GM21576 (cell line): ENCODE results near the gene SYT3.
"Not testable (repeated sequence)": the region's sequence is repeated elsewhere in the genome, so short reads cannot be mapped to it uniquely, and the experiment has no call there.

ENCODE experiments used
- ATAC-seq: cut with Tn5 transposase; IDR thresholded peaks from one replicate; pipeline ENCODE4 v1.9.1; 2021; ENCODE audit warnings: mild to moderate bottlenecking, moderate library complexity; ENCODE audit not compliant: unreplicated experiment

SYT3 gene

DNA sequence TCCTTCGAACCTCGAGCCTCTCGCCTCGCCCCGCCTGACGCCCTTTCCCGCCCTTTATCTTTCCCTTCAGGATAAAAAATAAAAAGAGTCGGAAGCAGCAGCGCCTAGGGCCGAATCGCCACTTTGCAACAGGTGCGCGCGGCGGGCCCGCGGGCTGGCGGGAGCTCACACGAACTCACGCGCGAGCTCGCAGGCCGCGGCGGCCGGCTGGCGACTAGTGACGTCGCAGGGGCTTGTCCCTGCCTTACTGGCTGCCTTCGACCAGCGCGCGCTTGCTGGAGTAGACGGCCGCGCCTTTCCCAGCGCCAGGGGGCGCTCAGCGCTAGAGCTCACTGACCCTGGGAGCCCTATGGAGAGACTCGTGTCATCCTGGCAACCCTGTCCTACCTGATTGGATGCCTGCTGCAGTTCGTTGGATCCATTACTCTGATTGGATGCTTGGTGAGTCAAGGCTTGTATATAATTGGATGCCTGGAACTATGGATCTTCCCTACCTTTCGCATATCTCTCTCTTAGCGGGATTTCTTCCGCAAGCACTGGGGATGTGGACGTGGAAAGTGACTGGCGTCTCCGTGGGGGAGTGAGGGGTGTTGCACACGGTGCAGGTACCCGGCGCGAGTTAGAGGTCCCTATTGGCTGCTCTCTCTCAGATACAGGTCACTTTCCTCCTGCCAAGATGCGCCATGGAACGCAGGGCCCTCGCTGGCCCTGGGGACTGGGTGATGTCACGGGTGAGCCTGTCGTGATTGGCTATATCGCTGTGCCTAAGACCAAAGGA, 33.4 kb downstream of the SYT3 start:
- not testable (repeated sequence) for ATAC-seq

DNA sequence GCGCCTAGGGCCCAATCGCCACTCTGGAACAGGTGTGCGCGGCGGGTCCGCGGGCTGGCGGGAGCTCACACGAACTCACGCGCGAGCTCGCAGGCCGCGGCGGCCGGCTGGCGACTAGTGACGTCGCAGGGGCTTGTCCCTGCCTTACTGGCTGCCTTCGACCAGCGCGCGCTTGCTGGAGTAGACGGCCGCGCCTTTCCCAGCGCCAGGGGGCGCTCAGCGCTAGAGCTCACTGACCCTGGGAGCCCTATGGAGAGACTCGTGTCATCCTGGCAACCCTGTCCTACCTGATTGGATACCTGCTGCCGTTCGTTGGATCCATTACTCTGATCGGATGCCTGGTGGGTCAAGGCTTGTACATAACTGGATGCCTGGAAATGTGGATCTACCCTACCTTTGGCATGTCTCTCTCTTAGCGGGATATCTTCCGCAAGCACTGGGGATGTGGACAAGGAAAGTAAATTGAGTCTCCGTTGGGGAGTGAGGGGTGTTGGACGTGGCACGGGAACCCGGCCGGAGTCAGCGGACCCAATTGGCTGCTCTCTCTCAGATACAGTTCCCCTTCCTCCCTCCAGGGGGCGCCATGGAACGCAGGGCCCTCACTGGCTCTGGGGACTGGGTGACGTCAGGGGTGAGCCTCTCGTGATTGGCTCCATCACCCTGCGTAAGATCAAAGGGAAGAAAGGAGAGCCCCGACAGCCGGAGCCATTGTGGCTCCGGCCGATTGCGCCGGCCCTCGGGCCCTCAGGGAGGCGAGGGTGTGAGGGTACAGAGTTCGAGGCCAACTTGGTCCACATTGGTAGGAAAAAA, 35.2 kb downstream of the SYT3 start:
- not testable (repeated sequence) for ATAC-seq

DNA sequence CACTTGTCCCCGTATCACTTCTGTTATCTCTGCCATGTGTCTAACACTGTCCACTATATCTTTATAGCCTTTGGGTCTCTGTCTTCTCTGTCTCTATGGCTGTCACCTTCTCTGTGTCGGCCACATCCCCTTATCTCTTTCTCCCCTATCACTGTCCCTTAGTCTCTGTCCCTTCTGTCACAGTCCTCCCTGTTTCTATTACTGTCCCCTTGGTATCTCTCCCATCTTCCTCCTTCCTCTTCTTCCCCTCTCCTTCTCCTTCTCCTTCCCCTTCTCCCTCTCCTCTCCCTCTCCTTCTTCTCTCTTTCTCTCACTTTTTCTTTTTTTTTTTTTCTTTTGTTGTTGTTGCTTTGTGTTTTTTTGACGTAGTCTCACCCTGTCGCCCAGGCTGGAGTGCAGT, 36.7 kb downstream of the SYT3 start:
- no peak for ATAC-seq

DNA sequence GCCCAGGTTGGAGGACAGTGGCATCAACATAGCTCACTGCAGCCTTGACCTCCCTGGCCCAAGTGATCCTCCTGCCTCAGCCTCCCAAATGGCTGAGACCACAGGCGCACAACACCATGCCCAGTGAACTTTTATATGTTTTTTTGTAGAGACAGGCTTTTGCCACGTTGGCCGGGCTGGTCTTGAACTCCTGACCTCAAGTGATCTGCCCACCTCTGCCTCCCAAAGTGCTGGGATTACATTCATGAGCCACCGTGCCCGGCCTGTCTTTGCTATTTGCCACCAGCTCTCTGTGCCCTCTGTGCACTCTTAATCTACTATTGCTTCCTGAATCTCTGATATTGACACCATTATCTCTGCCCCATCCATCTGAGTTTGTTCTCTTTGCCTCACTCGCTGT, 37.2 kb downstream of the SYT3 start:
- no peak for ATAC-seq

DNA sequence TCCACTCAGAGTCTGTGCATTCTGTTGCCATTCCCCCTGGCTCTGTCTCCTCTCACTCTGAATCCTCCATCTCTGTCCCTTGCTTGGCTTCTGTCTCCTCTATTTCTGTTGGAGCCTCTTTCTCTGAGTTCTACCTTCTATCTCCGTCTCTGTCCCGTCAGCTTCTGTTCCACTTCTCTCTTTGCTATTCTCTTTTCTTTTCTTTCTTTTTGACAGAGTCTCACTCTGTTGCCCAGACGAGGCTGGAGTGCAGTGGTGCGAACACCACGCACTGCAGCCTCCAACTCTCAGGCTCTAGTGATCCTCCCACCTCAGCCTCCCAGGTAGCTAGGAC, 37.6 kb downstream of the SYT3 start:
- ATAC-seq: no peak

DNA sequence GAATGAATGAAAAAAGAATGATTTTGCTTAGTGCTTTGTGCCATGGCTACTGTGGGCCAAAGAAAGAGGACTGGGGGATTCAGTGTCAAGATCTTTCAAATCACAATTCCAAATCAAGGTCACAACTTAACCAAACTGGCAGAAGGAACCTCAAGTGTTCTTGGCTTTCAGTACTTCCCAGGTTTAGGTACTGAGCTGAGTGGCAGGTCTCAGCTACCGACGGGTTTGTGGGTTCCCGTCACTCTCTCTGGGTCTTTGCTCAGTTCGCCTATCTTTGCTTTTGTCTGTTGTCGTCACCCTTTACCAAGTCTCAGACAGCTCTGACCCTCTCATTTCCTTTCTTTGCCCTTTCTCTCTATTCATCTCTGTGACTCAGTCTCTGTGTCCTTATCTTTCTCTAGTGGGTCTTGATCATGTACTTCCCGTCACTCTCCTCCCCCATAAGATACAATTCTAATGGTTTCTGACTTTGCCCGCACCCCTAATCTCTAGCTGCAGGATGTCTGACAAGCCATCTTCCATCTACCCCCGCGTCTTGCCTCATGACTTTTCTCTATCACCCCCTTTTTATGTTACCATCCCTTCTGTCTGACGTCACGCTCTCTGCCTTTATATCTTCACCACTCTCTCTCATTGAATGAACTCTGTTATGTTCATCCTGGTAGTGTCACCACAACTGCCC, 38.1 kb downstream of the SYT3 start:
- ATAC-seq: no peak

DNA sequence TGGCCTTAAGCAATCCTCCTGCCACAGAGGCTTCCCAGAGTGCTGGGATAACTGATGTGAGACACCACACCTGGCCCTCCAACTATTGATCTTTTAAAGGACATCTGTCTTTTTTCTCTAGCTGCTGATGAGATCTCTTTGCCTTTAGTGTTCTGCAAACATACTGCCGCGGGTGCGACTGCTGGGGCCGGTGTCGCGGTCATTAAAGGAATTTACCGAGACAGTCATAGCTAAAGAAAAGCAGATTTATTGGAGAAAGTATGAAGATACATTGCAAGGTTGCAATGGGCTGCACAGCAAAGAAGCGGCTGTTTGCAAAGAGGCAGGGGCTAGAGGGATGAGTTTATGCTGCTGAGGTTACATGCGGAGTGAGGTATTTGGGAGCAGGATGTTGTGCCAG, 40.3 kb downstream of the SYT3 start:
- no peak for ATAC-seq

DNA sequence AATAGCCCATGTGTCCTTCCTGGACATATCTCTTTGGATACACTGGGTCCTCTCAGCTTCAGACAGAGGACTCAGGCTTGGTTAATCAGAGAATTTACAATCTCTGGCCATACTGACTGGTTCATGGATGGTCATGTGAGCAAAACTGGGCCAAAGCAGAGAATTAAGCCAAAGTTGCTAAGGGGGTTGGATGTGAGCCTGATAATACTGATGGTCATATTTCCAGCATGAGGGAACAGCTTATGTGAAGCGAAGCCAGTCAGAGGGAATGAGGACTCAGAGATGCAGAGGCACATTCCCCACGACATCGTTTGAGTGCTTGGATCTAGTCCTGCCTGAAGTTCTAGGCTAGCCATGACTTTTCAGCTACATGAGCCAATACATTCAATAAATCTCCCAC, 49.5 kb downstream of the SYT3 start:
- no peak for ATAC-seq

DNA sequence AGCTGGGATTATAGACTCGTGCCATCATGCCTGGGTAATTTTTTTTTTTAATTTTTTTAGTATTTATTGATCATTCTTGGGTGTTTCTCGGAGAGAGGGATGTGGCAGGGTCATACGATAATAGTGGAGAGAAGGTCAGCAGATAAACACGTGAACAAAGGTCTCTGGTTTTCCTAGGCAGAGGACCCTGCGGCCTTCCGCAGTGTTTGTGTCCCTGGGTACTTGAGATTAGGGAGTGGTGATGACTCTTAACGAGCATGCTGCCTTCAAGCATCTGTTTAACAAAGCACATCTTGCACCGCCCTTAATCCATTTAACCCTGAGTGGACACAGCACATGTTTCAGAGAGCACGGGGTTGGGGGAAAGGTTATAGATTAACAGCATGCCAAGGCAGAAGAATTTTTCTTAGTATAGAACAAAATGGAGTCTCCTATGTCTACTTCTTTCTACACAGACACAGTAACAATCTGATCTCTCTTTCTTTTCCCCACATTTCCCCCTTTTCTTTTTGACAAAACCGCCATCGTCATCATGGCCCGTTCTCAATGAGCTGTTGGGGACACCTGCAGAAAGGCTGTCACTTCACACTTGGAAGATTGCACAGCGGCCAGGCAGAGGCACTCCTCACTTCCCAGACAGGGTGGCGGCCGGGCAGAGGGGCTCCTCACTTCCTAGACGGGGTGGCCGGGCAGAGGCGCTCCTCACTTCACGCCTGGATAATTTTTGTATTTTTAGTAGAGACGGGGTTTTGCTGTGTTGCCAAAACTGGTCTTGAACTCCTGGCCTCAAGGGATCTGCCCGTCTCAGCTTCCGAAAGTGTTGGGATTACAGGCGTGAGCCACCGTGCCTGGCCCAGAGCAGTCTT, 57.7 kb downstream of the SYT3 start:
- not testable (repeated sequence) for ATAC-seq

DNA sequence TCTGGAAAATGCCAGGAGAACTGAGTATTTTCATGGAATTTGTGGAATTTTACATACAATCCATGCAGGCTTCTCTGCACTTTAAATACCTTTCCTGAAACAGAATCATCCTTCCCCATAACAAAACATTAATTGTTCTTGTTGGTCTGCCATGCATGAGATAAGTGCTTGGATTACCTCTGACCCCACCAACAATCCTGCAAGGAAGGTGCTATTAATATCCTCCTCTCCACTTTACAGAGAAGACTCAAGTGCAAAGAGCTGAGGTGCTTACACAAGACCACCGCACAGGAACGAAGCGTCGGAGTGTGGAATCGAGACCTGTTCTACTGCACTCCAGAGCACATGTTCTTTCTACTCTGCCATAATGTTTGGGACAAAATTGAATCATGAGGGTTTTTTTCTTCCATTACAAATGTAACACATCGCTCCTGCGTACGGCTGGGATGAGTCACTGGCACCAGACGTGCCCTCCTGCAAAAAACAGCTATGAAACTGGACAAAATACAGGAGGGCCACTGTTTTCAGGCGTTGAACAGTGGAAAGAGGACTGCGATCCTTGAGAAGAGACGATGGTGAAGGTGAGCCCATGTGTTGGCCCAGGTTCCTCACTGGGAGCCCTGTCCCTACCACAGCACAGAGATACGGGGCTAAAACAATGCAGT, 58.6 kb downstream of the SYT3 start:
- no peak for ATAC-seq

DNA sequence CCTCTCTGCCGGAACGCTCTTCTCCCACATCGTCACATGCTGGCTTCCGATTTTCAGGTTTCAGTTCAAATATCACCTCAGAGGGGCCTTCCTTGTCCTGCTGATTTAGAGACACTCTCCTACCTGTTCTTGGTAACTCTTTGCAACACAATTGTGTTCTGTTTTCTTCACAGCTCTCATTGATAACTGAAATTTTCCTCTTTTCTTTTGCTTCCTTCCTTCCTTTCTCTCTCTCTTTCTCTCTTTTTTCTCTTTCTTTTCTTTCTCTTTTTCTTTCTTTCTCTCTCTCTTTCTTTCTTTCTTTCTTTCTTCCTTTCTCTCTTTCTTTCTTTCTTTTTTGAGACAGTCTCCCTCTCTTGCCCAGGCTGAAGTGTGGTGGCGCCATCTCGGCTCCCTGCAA, 59.4 kb downstream of the SYT3 start:
- ATAC-seq: no peak

DNA sequence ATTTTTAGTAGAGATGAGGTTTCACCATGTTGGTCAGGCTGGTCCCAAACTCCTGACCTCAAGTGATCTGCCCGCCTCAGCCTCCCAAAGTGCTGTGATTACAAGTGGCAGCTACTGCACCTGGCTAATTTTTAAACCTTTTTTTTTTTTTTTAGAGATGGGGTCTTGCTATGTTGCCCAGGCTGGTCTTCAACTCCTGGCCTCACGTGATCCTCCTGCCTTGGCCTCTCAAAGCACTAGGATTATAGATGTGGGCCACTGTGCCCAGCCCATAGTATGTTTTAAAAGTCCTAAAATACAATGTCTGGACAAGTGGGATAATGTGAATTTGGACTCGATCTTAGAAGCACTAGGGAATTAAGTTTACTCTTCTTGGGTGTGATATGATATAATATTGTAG, 62.9 kb downstream of the SYT3 start:
- ATAC-seq: not testable (repeated sequence)

DNA sequence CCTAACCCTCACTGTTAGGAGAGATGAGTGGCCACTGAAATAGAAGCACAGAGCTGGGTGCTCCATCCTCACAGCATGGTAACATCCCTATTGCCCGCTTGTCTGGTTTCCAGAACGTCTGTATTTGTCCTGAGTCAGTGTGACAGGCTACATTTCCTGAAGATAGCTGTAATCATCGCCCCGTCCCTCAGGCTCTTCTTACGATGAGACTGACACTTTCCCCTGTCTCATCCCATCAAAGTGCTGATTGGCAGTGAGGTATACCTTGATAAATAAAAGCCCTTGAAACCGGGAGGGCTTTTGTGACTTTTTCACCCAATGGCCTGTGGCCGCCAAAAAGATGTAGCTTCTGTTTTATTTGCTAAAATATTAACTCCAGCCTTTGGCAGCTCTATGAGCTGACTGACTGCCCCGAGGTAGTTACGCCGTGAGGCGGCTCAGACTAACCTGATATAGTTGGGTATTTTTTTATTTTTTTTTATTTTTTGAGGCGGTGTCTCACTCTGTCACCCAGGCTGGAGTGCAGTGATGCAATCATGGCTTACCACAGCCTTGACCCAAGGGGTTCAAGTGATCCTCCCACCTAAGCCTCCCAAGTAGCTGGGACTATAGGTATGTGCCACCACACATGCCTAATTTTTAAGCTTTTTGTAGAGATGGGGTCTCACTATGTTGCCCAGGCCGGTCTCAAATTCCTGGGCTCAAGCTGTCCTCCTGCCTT, 65.8 kb downstream of the SYT3 start:
- no peak for ATAC-seq
